NCI-H128 (cell line): ENCODE measurements around the gene ZNF611.
"Not testable (repeated sequence)": the region's sequence is repeated elsewhere in the genome, so short reads cannot be mapped to it uniquely, and the experiment has no call there.

ENCODE experiments used
- DNase-seq: peaks from one replicate; lab custom pipeline; 2025; ENCODE audit not compliant: unreplicated experiment; lab: John Stamatoyannopoulos, UW

The ZNF611 gene

GRCh38 chr19:52720541-52720940 lies 14.3 kb downstream of the ZNF611 start:
- not testable (repeated sequence) for DNase-seq

GRCh38 chr19:52716522-52716921 lies 18.3 kb downstream of the ZNF611 start:
- DNase-seq: no peak

- DNase-seq: not testable (repeated sequence)
Observed at GRCh38 chr19:52715902-52716301, 18.9 kb downstream of the ZNF611 start.

GRCh38 chr19:52715330-52715729 lies 19.5 kb downstream of the ZNF611 start:
- DNase-seq: not testable (repeated sequence)

- DNase-seq: not testable (repeated sequence)
Observed at GRCh38 chr19:52713051-52713450, 21.8 kb downstream of the ZNF611 start.

- not testable (repeated sequence) for DNase-seq
Observed at GRCh38 chr19:52711661-52712060, 23.2 kb downstream of the ZNF611 start.

GRCh38 chr19:52710538-52710937 lies 24.3 kb downstream of the ZNF611 start:
- DNase-seq: no peak

GRCh38 chr19:52705615-52706014 lies 29.2 kb downstream of the ZNF611 start:
- not testable (repeated sequence) for DNase-seq

- DNase-seq: no peak
Observed at GRCh38 chr19:52703917-52704316, 30.9 kb downstream of the ZNF611 start.

GRCh38 chr19:52700673-52701072 lies 34.2 kb downstream of the ZNF611 start:
- DNase-seq: no peak

- DNase-seq: not testable (repeated sequence)
Observed at GRCh38 chr19:52699555-52699954, 35.3 kb downstream of the ZNF611 start.

GRCh38 chr19:52695996-52696395 lies 38.8 kb downstream of the ZNF611 start:
- no peak for DNase-seq

- no peak for DNase-seq
Observed at GRCh38 chr19:52694921-52695320, 39.9 kb downstream of the ZNF611 start.

- DNase-seq: not testable (repeated sequence)
Observed at GRCh38 chr19:52694281-52694680, 40.6 kb downstream of the ZNF611 start.

- DNase-seq: no peak
Observed at GRCh38 chr19:52692431-52693008, 42.3 kb downstream of the ZNF611 start.

- no peak for DNase-seq
Observed at GRCh38 chr19:52691737-52692136, 43.1 kb downstream of the ZNF611 start.

GRCh38 chr19:52691215-52691610 lies 43.6 kb downstream of the ZNF611 start:
- no peak for DNase-seq

GRCh38 chr19:52690369-52691214 lies 44.3 kb downstream of the ZNF611 start:
- peak; percentile 82 for DNase-seq

GRCh38 chr19:52689843-52690368 lies 44.9 kb downstream of the ZNF611 start:
- no peak for DNase-seq

- DNase-seq: not testable (repeated sequence)
Observed at GRCh38 chr19:52688925-52689796, 45.7 kb downstream of the ZNF611 start.

- DNase-seq: no peak
Observed at GRCh38 chr19:52688335-52688734, 46.5 kb downstream of the ZNF611 start.
